IPS-NIHi7 (cell line): Measurements from ENCODE around the gene NLGN4X.

Experiments
- DNase-seq: peaks from one replicate; pipeline ENCODE4 v3.0.0; 2012; ENCODE audit warnings: mixed read lengths; ENCODE audit errors: extremely low spot score

NLGN4X gene

GRCh38 chrX:5869786-5870185, 358.9 kb downstream of the NLGN4X start:
- no peak for DNase-seq

DNA sequence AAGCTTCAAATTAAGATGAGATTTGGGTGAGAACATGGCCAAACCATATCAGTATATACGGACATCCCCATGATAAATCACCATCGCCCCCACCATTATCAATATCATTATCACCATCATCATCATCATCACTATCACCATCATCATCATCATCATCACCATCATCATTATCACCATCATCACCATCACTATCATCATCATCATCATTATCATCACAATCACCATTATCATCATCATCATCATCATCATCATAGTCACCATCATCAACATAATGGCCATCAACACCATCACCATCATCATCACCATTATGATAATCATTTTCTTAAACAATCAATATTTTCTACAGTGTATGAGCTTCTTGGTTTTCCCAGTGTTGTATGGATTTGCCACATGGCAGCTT, 360.9 kb downstream of the NLGN4X start:
- no peak for DNase-seq

GRCh38 chrX:5857232-5857631, 371.4 kb downstream of the NLGN4X start:
- no peak for DNase-seq

GRCh38 chrX:5852941-5853340, 375.7 kb downstream of the NLGN4X start:
- no peak for DNase-seq

DNA sequence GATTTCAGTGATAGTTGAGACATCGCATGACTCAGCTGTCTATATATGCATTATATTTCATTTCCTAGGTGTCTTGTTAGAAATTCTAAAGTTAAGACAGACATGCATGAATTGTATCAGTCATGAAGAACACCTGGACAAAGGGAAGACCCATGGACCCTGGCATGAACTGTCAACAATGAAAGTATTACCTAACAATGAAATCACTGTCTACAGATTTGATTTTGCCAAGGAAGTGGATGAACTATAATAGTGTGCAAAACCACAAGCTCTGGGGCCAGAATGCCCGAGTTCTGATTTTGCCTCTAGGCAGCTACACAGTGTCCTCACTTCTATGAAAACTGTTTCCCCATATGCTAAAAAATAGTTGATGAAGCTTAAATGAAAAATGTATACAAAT, 386.1 kb downstream of the NLGN4X start:
- no peak for DNase-seq
